ENCODE measurements around the gene ERFE. TPM values are rescaled to one million over a fixed set of nuclear protein-coding genes. Genes with fewer than 3 reads are reported as not detected.
"Not testable (repeated sequence)": the region's sequence is repeated elsewhere in the genome, so short reads cannot be mapped to it uniquely, and the experiment has no call there.

Gene ERFE, protein sequence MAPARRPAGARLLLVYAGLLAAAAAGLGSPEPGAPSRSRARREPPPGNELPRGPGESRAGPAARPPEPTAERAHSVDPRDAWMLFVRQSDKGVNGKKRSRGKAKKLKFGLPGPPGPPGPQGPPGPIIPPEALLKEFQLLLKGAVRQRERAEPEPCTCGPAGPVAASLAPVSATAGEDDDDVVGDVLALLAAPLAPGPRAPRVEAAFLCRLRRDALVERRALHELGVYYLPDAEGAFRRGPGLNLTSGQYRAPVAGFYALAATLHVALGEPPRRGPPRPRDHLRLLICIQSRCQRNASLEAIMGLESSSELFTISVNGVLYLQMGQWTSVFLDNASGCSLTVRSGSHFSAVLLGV
- total RNA-seq (2014; rRNA removed): 24.2 and 25.6 TPM in 2 replicates
- polyA plus RNA-seq (2012): 15.3 TPM

DNA sequence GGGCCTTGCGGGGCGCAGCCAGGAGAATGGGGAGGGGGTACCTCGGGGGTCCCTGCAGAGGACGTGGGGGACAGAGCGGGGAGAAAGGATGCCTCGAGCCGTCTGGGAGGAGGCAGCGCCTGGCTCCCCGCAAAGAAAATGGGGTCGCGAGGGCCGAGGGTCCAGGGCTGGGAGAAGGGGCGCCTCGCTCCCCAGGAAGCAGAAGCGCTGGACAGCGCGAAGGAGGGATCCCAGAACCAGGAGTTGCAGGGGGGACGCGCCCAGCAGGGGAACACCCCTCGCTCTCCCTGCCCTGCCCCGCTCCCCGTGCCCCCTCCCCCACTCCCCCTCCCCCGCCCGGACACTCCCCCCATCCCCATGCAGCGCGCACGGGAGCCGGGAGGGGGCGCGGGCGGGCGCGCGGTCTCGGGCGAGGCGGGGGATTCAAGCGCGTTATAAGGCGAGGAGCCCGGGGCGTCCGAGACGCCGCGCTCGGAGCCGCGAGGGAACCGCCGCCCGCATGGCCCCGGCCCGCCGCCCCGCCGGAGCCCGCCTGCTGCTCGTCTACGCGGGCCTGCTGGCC, at the start of gene ERFE:
Gene ERFE (plus strand): TSS at position 462 of the 562 bp plus-strand sequence. CDS start 38 bp downstream, at position 500.
- DNase-seq (ENCODE audit: low read depth): peak; percentile 49

DNA sequence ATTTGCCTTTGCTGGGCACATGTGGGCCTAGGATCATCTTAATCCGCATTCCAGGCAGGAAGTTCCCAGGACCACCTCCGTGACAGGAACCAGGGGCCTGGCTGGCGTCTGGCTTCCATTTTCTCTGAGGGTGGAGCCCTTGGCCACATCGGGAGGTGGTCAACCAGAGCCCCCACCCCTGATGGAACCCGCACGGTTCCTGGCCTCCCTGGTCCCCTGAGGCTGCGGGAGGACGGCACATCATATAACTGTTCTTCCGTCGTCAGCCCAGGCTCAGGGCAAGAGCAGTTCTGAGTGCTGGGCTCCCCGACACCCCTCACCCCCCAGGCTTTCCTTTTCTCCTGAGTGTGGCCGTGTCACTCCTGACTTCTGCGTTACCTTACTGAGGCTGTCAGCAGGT, 45.2 kb upstream of the ERFE start:
- DNase-seq (ENCODE audit: low read depth): no peak

DNA sequence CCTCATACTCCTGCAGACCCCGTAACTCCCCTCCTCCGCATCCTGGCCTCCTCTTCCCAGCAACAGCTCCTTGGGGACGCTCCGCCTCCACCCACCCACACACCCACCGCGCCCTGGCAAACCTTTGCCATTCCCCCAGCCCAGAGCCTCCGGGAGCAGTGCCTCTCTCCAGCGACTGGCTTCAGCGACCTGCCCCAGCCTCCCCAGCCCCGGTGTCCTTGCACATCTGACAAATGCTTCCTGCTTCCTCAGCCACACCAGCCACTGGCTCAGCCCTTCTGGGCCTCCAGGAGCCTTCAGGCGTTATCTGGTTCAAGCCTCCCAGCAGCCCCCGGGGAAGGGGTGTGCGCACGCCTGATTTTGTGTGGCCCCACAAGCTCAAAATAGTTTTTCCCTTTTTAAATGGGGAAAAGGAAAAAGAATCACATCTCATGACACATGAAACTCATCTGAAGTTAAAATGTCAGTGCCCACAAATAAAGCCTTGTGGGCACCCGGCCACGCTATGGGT, 44.4 kb upstream of the ERFE start:
- no peak for DNase-seq (ENCODE audit: low read depth)

DNA sequence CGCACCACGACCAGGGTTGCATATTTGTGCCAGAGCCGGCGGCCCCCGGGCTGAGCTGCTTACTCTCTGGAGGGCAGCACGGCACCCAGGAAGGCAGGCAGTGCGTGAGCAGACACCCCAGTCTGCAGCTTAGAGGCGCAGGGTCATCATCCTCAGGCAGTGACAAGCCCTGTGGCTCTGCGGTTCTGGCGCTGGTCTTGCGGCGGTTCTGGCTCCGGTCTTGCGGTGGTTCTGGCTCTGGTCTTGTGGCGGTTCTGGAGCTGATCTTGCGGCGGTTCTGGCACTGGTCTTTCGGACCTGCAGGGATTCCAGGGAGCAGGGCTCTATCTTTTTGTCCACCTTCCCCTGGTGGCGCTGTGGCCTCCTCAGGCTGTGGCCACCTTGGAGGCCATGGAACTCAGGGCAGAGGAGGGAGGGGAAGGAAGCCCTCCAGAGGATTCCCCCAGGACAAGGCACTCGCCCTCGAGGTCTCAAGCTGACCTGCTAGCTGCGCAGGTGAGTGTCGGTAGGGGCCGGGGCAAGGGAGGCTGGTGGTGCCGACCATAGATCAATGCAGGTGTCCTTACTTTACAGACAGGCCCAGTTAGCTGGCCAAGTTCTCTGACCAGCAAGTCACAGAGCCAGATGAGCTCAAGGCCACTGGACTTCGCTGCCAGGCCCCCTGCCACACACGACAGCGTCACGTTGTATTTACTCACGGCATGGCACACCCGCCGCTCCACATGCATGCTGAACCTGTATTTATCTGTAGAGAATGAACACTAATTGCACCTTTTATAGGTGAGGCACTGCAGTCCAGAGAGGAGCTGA, 43.7 kb upstream of the ERFE start:
- no peak for DNase-seq (ENCODE audit: low read depth)

DNA sequence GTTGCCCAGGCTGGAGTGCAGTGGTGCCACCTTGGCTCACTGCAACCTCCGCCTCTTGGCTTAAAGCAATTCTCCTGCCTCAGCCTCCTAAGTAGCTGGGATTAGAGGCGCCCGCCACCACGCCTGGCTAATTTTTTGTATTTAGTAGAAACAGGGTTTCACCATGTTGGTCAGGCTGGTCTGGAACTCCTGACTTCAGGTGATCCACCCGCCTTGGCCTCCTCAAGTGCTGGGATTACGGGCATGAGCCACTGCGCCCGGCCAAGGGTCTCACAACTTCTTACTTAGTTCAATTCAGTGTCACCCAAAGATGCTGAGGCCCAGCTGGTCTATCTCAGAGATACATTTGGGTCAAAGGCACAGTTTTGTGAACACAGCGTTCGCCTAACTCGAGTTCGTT, 43.1 kb upstream of the ERFE start:
- DNase-seq (ENCODE audit: low read depth): not testable (repeated sequence)

DNA sequence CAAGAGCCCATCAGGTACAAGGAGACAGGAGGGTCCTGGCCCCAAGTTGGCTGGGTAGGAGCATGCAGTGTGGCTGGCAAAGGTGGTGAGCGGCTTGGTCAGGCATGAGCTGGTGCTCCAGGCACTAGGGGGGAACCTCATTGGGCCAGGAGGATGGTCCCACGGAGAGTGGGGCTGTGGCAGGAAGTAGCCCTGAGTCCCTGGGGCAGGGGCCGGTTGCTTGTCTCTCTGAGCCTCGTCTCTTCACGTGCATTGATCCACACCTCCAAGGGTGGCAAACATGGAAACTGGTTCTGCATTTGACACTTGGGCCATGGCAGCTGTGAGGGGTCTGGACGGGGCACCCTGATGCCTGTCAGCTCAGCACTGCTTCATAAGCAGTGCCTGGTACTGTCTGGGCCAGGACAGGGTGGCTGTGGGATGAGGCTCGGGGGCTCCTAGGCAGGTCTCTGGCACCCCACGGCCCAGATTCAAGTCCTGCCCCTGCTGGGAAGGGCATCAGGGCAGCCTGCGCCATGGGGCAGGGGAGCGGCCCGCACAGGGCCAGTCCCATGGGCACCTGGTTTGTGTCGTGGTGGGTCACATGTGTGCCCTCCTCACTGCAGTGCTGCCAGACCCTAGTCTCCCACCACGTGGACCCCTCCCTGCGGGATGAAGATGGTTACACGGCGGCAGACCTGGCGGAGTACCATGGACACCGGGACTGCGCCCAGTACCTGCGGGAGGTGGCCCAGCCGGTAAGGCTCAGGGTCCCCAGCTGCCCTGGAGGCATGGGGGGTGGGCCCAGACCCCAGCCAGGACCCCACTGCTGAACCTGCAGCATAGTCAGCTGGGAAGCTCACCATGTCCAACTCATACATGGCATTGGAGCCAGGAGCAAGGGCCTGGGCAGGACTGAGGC, 42.2 kb upstream of the ERFE start:
- DNase-seq (ENCODE audit: low read depth): no peak

DNA sequence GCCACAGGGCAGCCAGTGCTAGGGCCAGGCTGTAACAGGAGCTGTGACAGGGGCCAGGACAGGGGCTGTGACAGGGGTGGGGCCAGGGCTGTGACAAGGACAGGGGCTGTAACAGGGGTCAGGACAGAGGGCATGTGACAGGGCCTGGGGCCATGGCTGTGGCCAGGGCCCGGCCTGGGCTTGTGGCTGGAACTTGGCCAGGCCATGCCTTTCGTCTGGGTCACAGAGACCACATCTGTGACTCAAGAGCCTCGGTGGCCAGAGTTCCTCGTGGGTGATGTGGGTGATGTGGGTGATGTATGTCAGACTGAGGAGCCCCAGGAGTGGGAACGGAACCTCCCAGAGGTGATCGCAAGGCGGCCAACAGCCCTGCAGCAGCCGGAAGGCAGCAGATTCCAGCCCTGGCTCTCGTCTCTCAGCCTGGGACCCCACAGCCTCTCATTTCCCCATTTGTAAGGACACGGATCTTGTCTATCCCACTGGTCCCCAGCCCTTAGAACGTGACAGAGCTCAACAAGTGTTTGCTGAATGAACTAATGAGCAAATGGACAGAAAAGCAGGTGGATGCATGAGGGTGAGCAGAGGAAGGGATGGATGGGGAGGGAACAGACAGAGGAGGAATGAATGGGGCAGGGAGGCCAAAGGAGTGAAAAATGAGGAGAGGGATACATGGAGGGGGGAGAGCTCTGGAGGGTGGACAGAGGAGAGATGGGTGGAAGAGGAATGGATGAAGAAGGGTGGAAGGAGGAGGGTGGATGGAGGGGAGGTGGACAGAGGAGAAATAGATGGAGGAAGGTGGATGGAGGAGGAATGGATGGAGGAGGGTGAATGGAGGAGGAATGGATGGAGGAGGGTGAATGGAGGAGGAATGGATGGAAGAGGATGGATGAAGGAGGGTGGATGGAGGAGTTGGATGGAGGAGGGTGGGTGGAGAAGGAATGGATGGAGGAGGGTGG, 41.3 kb upstream of the ERFE start:
- DNase-seq (ENCODE audit: low read depth): peak; percentile 26

DNA sequence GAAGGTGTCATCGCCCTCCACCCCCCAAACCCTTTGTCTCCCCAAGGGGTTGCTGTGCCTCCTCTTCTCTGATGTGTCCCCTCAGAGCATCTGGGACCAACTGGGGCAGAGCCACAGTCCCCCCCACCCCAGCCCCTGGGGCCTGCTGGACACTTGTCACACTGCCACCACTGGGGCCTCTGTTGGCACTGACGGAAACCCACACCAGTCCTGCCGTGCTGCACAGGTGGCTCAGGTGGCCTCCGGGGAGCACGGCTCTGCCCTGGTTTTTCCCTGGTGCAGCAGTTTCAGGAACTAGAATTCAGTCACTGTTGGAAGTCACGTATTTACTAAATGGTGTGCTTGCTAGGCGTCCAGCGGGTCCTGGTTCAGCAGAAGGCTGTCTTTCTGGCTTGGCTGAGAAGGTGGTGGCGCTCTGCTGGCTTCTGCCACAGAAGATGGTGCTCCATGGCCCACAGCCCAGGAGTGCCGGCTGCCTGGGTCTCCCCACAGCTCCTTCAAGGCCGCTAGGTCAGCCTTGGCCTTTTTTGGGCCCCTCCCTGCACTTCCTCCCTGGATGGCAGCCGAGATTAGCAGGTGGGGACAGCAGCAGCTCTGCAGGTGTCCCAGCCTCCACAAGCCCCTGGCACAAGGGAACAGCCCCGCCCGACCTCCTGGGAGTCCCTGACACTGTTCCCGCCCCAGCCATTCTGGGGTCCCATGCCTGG, 38.9 kb upstream of the ERFE start:
- DNase-seq (ENCODE audit: low read depth): no peak

DNA sequence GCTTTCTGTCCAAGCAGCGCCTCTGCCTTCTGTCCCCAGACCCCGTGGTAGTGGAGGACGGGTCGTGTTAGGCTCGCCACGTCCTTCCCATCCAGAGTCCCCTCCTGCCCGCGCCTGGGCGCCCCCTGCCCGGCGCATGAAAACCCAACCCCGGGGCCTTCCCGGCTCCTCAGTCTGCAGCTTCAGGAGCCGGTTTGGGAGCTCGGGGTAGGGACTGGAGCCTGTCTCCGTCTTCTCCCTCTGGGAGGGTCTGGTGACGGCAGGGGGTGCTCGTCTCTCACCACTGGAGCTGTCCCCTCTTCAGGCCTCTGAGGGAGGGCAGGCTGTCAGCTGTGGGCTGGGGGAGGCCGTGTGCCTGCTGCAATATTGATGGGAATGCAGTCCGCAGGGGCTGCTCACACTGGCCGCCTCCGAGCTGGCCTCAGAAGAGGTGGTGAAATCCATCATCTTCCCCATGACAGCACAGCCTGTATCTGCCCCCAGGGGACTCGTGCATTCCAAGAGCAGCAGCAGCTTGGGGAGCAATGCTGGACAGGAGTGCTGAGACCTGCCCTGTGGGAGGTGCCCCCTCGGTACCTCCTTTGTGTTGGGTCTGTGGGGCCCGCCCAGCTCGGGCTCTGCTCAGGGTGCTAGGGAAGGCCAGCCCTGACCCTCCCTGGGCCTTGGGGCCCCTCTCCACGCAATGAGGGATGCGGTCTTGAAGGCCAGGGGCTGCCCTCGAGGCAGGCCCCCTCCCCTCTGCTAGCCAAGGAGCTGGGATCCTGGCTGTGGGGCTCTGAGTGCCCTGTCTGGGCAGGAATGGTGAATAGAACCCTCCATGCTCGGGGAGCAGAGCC, 38.1 kb upstream of the ERFE start:
- DNase-seq (ENCODE audit: low read depth): no peak

DNA sequence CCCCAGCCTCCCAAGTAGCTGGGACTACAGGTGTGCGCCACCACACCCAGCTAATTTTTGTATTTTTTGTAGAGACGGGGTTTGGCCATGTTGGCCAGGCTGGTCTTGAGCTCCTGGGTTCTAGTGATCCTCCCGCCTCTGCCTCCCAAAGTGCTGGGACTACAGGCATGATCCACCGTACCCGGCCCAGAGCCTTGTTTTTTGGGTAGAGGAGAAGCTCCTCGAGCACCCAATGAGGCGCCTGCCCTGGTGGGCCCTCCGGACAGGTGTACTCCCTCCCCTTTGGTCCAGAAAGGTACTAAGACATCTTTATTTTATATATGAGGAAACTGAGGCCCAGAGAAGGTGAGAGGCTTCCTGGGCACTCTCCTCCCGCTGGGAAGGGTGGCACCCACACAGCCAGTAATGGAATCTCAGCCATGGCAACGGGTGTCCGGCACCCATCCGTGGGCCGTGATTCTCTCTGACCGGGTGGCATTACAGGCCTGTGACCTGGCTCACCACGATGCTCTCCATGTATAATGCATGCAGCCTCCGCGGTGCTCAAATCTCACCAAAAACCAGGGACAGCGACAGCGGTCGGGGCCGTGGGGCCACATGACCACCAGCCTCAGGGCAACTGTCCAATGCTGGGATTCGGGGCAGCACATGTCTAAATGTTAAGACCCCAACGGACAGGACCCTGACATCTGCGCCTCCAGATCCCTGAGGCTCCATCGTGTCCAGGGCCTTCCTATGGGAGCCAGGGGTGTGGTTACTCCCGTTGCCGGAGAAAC, 37.1 kb upstream of the ERFE start:
- DNase-seq (ENCODE audit: low read depth): no peak

DNA sequence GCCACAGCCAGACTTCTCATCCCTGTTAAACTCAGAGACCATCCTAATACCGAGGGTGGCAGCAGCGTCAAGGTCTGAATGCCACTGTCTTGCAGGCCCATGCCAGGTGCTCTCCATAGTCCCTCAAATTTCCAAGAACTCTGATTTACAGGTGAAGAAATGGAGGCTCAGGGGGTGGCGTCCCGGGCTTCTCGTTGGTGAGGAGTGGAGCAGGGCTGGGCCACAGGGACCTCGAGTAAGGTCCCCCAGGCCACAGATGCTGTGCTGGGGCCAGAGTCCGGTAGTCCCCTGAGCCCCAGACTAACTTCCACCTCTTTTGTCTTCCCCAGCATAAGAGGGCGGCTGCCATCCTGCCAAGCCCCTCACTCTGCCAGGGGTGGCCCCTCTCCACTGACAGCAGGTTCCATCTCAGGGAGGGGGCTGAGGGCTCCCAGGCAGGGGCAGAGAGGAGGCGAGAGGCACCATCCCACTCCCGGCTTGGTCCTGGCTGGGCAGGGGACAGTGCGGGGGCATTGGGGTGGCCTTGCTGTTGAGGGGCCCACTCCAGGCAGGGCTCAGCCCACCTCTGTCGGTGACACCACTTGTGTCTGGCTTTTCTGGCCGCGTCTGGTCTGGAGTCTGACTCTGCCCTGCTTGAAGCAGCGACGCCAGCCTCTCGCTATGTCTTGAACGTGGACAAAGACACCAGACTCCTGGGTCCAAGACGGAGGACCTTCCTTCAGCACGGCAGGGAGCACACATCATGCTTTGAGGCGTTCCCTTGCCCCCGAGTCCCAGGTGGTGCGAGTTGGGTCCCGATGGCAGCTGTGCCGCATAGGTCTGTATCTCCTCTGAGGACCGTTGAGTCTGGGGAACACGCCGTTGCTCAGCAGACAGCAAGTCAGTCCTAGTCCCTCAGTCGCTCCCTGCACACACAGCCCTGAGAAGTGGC, 36.2 kb upstream of the ERFE start:
- DNase-seq (ENCODE audit: low read depth): no peak

DNA sequence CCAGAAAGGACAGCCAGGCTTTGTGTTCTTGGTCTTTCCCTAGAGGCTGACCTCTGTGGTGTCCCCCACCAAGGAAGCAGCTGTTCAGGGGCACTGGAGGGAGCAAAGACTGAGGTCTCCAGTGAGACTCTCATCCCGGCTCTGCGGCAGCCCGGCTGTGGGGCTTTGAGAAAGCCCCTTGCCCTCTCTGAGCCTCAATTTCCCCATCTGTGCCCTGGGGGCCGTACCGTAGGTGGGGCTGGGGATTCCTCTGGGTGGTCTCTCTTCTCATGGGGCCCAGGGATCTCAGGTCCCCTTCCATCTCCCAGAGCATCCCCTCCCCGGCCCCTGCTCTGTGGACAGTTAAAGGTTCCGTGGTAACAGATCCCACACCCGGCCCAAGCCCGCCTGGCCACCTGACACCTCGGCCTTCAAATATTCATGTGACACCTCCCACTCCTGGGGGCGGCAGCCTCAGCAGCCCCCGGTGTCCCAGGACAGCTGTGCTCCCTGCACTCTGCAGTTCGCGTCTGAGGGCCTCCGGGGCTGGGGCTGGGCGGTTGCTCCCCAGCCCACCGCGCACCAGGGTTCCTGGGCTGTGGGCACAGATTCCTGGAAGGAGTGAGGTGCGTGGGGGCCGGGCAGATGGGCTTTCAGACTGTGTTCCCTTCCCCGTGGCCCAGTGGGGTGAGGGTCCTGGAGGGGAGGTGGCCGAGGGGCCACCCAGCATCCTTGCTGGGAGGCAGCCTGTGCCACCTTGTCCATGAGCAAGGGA, 35.4 kb upstream of the ERFE start:
- no peak for DNase-seq (ENCODE audit: low read depth)

DNA sequence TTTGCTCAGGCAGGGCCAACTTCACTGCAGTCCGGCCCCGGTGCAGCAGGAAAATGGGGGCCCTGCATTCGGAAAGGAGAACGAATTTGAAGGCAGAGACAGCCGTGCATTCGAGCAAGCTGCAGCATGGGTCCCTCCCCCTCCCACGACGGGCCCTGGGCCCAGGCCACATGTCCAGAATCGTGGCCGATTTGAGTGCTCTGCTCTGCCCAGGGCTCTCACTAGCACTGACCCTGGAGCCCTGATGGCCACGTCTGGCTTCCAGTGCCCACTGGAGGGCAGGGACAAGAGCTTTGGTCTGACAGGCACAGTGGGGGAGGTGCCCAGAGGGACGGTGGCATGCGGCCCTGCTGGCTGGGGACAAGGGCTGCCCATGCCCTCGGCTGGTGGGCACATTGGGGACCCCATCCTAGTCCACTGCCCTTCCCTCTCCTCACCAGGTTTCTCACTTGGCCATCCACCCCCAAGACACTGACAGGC, 34.7 kb upstream of the ERFE start:
- DNase-seq (ENCODE audit: low read depth): no peak

DNA sequence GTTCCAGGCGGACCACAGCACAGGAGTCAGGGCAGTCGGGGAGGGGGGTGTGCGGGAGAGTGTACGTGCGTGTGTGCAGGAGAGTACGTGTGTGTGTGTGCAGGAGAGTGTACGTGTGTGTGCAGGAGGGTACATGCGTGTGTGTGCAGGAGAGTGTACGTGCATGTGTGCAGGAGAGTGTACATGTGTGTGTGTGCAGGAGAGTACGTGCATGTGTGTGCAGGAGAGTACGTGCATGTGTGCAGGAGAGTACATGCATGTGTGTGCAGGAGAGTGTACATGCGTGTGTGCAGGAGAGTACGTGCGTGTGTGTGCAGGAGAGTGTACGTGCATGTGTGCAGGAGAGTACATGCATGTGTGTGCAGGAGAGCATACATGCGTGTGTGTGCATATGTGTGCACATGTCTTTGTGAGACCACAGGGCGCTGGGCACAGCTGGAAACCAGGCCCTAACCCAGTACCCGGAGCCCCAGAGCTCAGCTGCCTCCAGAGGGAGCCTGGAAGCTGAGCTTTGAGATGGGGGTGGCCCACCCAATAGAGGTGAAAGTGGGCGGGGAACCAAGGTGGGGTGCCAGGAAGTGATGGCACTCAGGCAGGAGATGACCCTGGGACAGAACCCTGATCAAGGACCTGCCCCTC, 34.2 kb upstream of the ERFE start:
- no peak for DNase-seq (ENCODE audit: low read depth)

Measured in LHCN-M2 (cell line).